ENCODE measurements around the gene VLDLR.
A peak's percentile ranks its signal among the peaks of the same experiment; 100 is the strongest.

Gene VLDLR

GRCh38 chr9:2621722-2622460, at the start of gene VLDLR:
TSS of gene VLDLR (plus strand) at chr9:2621787. CDS start at chr9:2622190, 403 bp downstream.
- peak within 1 kb of the TSS; percentile 67 for H3K9ac ChIP-seq (ENCODE audit: low read length)
- H3K9me3 ChIP-seq (ENCODE audit: control insufficient read depth, low read length), result no peaks in the 10 kb centered on the region
- H3K4me1 ChIP-seq (ENCODE audit: control insufficient read depth, insufficient read depth, low read length), result peaks cover 15% of the 10 kb centered on the region
- H3K4me3 ChIP-seq (ENCODE audit: low read length), result peak within 1 kb of the TSS; percentile 82
- H3K36me3 ChIP-seq (ENCODE audit: control insufficient read depth, insufficient read depth, low read length), result no peaks in the 10 kb centered on the region
- H3K27me3 ChIP-seq (ENCODE audit: control insufficient read depth, insufficient read depth, low read length), result peaks cover 32% of the 10 kb centered on the region

- Histone ChIP-seq H3K27me3 (ENCODE audit: control insufficient read depth, insufficient read depth, low read length) (no peaks in the 10 kb centered on the region), H3K9me3 (ENCODE audit: control insufficient read depth, low read length) (no peaks in the 10 kb centered on the region), H3K4me1 (ENCODE audit: control insufficient read depth, insufficient read depth, low read length) (peaks cover 14% of the 10 kb centered on the region), H3K36me3 (ENCODE audit: control insufficient read depth, insufficient read depth, low read length) (no peaks in the 10 kb centered on the region), H3K9ac (ENCODE audit: low read length) (no peak overlapping the region), H3K4me3 (ENCODE audit: low read length) (no peak overlapping the region)
Observed at GRCh38 chr9:2574203-2574602, 47.4 kb upstream of the VLDLR start.

- Histone ChIP-seq H3K4me3 (ENCODE audit: low read length) (no peak overlapping the region), H3K4me1 (ENCODE audit: control insufficient read depth, insufficient read depth, low read length) (peaks cover 2% of the 10 kb centered on the region), H3K36me3 (ENCODE audit: control insufficient read depth, insufficient read depth, low read length) (no peaks in the 10 kb centered on the region), H3K27me3 (ENCODE audit: control insufficient read depth, insufficient read depth, low read length) (no peaks in the 10 kb centered on the region), H3K9me3 (ENCODE audit: control insufficient read depth, low read length) (no peaks in the 10 kb centered on the region), H3K9ac (ENCODE audit: low read length) (no peak overlapping the region)
Observed at GRCh38 chr9:2576631-2577030, 45.0 kb upstream of the VLDLR start.

GRCh38 chr9:2583308-2584013, 38.1 kb upstream of the VLDLR start:
- no peaks in the 10 kb centered on the region for H3K36me3 ChIP-seq (ENCODE audit: control insufficient read depth, insufficient read depth, low read length)
- no peaks in the 10 kb centered on the region for H3K4me1 ChIP-seq (ENCODE audit: control insufficient read depth, insufficient read depth, low read length)
- no peaks in the 10 kb centered on the region for H3K9me3 ChIP-seq (ENCODE audit: control insufficient read depth, low read length)
- H3K27me3 ChIP-seq (ENCODE audit: control insufficient read depth, insufficient read depth, low read length), result no peaks in the 10 kb centered on the region
- no peak overlapping the region for H3K9ac ChIP-seq (ENCODE audit: low read length)
- H3K4me3 ChIP-seq (ENCODE audit: low read length), result no peak overlapping the region

GRCh38 chr9:2591967-2592366, 29.6 kb upstream of the VLDLR start:
- Histone ChIP-seq H3K9ac (ENCODE audit: low read length) (no peak overlapping the region), H3K9me3 (ENCODE audit: control insufficient read depth, low read length) (no peaks in the 10 kb centered on the region), H3K4me1 (ENCODE audit: control insufficient read depth, insufficient read depth, low read length) (no peaks in the 10 kb centered on the region), H3K36me3 (ENCODE audit: control insufficient read depth, insufficient read depth, low read length) (no peaks in the 10 kb centered on the region), H3K27me3 (ENCODE audit: control insufficient read depth, insufficient read depth, low read length) (no peaks in the 10 kb centered on the region), H3K4me3 (ENCODE audit: low read length) (no peak overlapping the region)

- no peak overlapping the region for H3K4me3 ChIP-seq (ENCODE audit: low read length)
- H3K9me3 ChIP-seq (ENCODE audit: control insufficient read depth, low read length), result no peaks in the 10 kb centered on the region
- no peaks in the 10 kb centered on the region for H3K4me1 ChIP-seq (ENCODE audit: control insufficient read depth, insufficient read depth, low read length)
- no peaks in the 10 kb centered on the region for H3K36me3 ChIP-seq (ENCODE audit: control insufficient read depth, insufficient read depth, low read length)
- no peaks in the 10 kb centered on the region for H3K27me3 ChIP-seq (ENCODE audit: control insufficient read depth, insufficient read depth, low read length)
- no peak overlapping the region for H3K9ac ChIP-seq (ENCODE audit: low read length)
Observed at GRCh38 chr9:2593744-2594143, 27.8 kb upstream of the VLDLR start.

- Histone ChIP-seq H3K9me3 (ENCODE audit: control insufficient read depth, low read length) (no peaks in the 10 kb centered on the region), H3K36me3 (ENCODE audit: control insufficient read depth, insufficient read depth, low read length) (no peaks in the 10 kb centered on the region), H3K9ac (ENCODE audit: low read length) (no peak overlapping the region), H3K4me1 (ENCODE audit: control insufficient read depth, insufficient read depth, low read length) (no peaks in the 10 kb centered on the region), H3K27me3 (ENCODE audit: control insufficient read depth, insufficient read depth, low read length) (no peaks in the 10 kb centered on the region), H3K4me3 (ENCODE audit: low read length) (no peak overlapping the region)
Observed at GRCh38 chr9:2595973-2596372, 25.6 kb upstream of the VLDLR start.

- no peaks in the 10 kb centered on the region for H3K4me1 ChIP-seq (ENCODE audit: control insufficient read depth, insufficient read depth, low read length)
- H3K36me3 ChIP-seq (ENCODE audit: control insufficient read depth, insufficient read depth, low read length), result no peaks in the 10 kb centered on the region
- no peak overlapping the region for H3K9ac ChIP-seq (ENCODE audit: low read length)
- H3K4me3 ChIP-seq (ENCODE audit: low read length), result no peak overlapping the region
- no peaks in the 10 kb centered on the region for H3K9me3 ChIP-seq (ENCODE audit: control insufficient read depth, low read length)
- H3K27me3 ChIP-seq (ENCODE audit: control insufficient read depth, insufficient read depth, low read length), result no peaks in the 10 kb centered on the region
Observed at GRCh38 chr9:2597483-2597882, 24.1 kb upstream of the VLDLR start.

GRCh38 chr9:2599896-2600295, 21.7 kb upstream of the VLDLR start:
- H3K4me3 ChIP-seq (ENCODE audit: low read length), result no peak overlapping the region
- H3K9me3 ChIP-seq (ENCODE audit: control insufficient read depth, low read length), result no peaks in the 10 kb centered on the region
- H3K9ac ChIP-seq (ENCODE audit: low read length), result no peak overlapping the region
- no peaks in the 10 kb centered on the region for H3K36me3 ChIP-seq (ENCODE audit: control insufficient read depth, insufficient read depth, low read length)
- H3K4me1 ChIP-seq (ENCODE audit: control insufficient read depth, insufficient read depth, low read length), result no peaks in the 10 kb centered on the region
- no peaks in the 10 kb centered on the region for H3K27me3 ChIP-seq (ENCODE audit: control insufficient read depth, insufficient read depth, low read length)

GRCh38 chr9:2600307-2600706, 21.3 kb upstream of the VLDLR start:
- Histone ChIP-seq H3K4me3 (ENCODE audit: low read length) (no peak overlapping the region), H3K27me3 (ENCODE audit: control insufficient read depth, insufficient read depth, low read length) (no peaks in the 10 kb centered on the region), H3K36me3 (ENCODE audit: control insufficient read depth, insufficient read depth, low read length) (no peaks in the 10 kb centered on the region), H3K9ac (ENCODE audit: low read length) (no peak overlapping the region), H3K9me3 (ENCODE audit: control insufficient read depth, low read length) (no peaks in the 10 kb centered on the region), H3K4me1 (ENCODE audit: control insufficient read depth, insufficient read depth, low read length) (no peaks in the 10 kb centered on the region)

GRCh38 chr9:2601785-2602378, 19.7 kb upstream of the VLDLR start:
- no peak overlapping the region for H3K4me3 ChIP-seq (ENCODE audit: low read length)
- no peak overlapping the region for H3K9ac ChIP-seq (ENCODE audit: low read length)
- H3K4me1 ChIP-seq (ENCODE audit: control insufficient read depth, insufficient read depth, low read length), result no peaks in the 10 kb centered on the region
- H3K27me3 ChIP-seq (ENCODE audit: control insufficient read depth, insufficient read depth, low read length), result no peaks in the 10 kb centered on the region
- no peaks in the 10 kb centered on the region for H3K9me3 ChIP-seq (ENCODE audit: control insufficient read depth, low read length)
- no peaks in the 10 kb centered on the region for H3K36me3 ChIP-seq (ENCODE audit: control insufficient read depth, insufficient read depth, low read length)

- Histone ChIP-seq H3K4me1 (ENCODE audit: control insufficient read depth, insufficient read depth, low read length) (no peaks in the 10 kb centered on the region), H3K4me3 (ENCODE audit: low read length) (no peak overlapping the region), H3K9me3 (ENCODE audit: control insufficient read depth, low read length) (no peaks in the 10 kb centered on the region), H3K36me3 (ENCODE audit: control insufficient read depth, insufficient read depth, low read length) (no peaks in the 10 kb centered on the region), H3K27me3 (ENCODE audit: control insufficient read depth, insufficient read depth, low read length) (no peaks in the 10 kb centered on the region), H3K9ac (ENCODE audit: low read length) (no peak overlapping the region)
Observed at GRCh38 chr9:2602704-2603116, 18.9 kb upstream of the VLDLR start.

All from mucosa of stomach (tissue), 1 donor.